CD4-positive, CD25-positive, alpha-beta regulatory T cell (primary cell): ENCODE measurements around the gene CYP2S1. TPM values are rescaled to one million over a fixed set of nuclear protein-coding genes. Genes with fewer than 3 reads are reported as not detected.
"Not testable (repeated sequence)": the region's sequence is repeated elsewhere in the genome, so short reads cannot be mapped to it uniquely, and the experiment has no call there.

Experiments
- ATAC-seq, 2 donors: fragments of 150-1000 bp; cut with Tn5 transposase; one replicate each; pipeline ENCODE4 v1.10.0; 2021; ENCODE audit warnings: low read depth in 2 of 2, moderate number of reproducible peaks in 2 of 2, moderate library complexity in 1 of 2
- DNase-seq, 3 donors: peaks; one replicate each; pipeline versions ENCODE4 v3.0.0 to v3.0.0-alpha.2; 2012 to 2022; ENCODE audit warnings: mixed read lengths in 1 of 3
- H3K27ac ChIP-seq: one replicate; pipeline ENCODE4 v1.7.0; 2013; ENCODE audit warnings: mild to moderate bottlenecking, low read length; ENCODE audit not compliant: insufficient read depth, poor library complexity, severe bottlenecking
- H3K27me3 ChIP-seq: one replicate; pipeline ENCODE4 v1.7.0; 2013; ENCODE audit warnings: low read length; ENCODE audit not compliant: control insufficient read depth, insufficient read depth
- H3K36me3 ChIP-seq: one replicate; pipeline ENCODE4 v1.7.0; 2013; ENCODE audit warnings: mild to moderate bottlenecking, low read length, moderate library complexity; ENCODE audit not compliant: control insufficient read depth, insufficient read depth
- H3K4me1 ChIP-seq: 2 replicates; pipeline ENCODE4 v1.7.0; 2013; ENCODE audit warnings: mild to moderate bottlenecking, low read length; ENCODE audit not compliant: insufficient read depth, control insufficient read depth, poor library complexity, severe bottlenecking
- H3K4me3 ChIP-seq: one replicate; pipeline ENCODE4 v1.7.0; 2013; ENCODE audit warnings: low read depth, mild to moderate bottlenecking, low read length, moderate library complexity
- H3K9me3 ChIP-seq, 2 experiments: 1 replicate in 1 of 2; 2 replicates in 1 of 2; pipeline ENCODE4 v1.7.0; 2013; ENCODE audit warnings: low read length in 2 of 2, mild to moderate bottlenecking in 1 of 2, moderate library complexity in 1 of 2; ENCODE audit not compliant: control insufficient read depth in 2 of 2
- H3K27ac Mint-ChIP-seq, 3 donors: one replicate each; pipeline ENCODE4 v1.8.0; 2020 to 2022; ENCODE audit warnings: mild to moderate bottlenecking in 3 of 3, mixed read lengths in 3 of 3, moderate library complexity in 2 of 3
- H3K27me3 Mint-ChIP-seq: one replicate; pipeline ENCODE4 v1.8.0; 2022; ENCODE audit warnings: mild to moderate bottlenecking, mixed read lengths
- H3K36me3 Mint-ChIP-seq: one replicate; pipeline ENCODE4 v1.8.0; 2020; ENCODE audit warnings: mixed read lengths
- H3K4me1 Mint-ChIP-seq, 4 donors: one replicate each; pipeline ENCODE4 v1.8.0; 2020 to 2022; ENCODE audit warnings: mixed read lengths in 4 of 4, mild to moderate bottlenecking in 1 of 4
- H3K4me3 Mint-ChIP-seq, 4 donors: one replicate each; pipeline ENCODE4 v1.8.0; 2020 to 2022; ENCODE audit warnings: mild to moderate bottlenecking in 4 of 4, mixed read lengths in 4 of 4, moderate library complexity in 3 of 4
- H3K9me3 Mint-ChIP-seq, 7 donors: one replicate each; pipeline ENCODE4 v1.8.0; 2020 to 2022; ENCODE audit warnings: mixed read lengths in 7 of 7, mild to moderate bottlenecking in 3 of 7, moderate library complexity in 2 of 7
- polyA plus RNA-seq, 4 donors: library from polyadenylated mRNA; unstranded; fragments of 300-500 nt; fragmentation: Illumina TruSeq; gene quantifications; one replicate each; pipeline ENCODE4 v1.2.3, GENCODE V29; 2021
- total RNA-seq: library from RNA; stranded (reverse); gene quantifications from one replicate; pipeline ENCODE4 v1.2.3, GENCODE V29; 2022

Gene CYP2S1, protein sequence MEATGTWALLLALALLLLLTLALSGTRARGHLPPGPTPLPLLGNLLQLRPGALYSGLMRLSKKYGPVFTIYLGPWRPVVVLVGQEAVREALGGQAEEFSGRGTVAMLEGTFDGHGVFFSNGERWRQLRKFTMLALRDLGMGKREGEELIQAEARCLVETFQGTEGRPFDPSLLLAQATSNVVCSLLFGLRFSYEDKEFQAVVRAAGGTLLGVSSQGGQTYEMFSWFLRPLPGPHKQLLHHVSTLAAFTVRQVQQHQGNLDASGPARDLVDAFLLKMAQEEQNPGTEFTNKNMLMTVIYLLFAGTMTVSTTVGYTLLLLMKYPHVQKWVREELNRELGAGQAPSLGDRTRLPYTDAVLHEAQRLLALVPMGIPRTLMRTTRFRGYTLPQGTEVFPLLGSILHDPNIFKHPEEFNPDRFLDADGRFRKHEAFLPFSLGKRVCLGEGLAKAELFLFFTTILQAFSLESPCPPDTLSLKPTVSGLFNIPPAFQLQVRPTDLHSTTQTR
- not detected for total RNA-seq
- under 1 TPM in 1 of 4 donors, not detected in 3; 0.28 TPM for polyA plus RNA-seq

GRCh38 chr19:41192574-41193429, at the start of gene CYP2S1:
TSS of gene CYP2S1 (plus strand) at chr19:41193219. CDS start at chr19:41193265, 46 bp downstream.
- DNase-seq (peak in 1 of 3 donors; percentile 21), ATAC-seq (no peak)
- Mint-ChIP-seq H3K36me3 (no peaks in the 10 kb centered on the region), H3K4me1 (peaks cover 0 to 14% (median 4%) of the 10 kb centered on the region in 4 donors), H3K4me3 (peak within 1 kb of the TSS in 1 of 4 donors; percentile 30), H3K27ac (peak within 1 kb of the TSS in 1 of 3 donors; percentile 44), H3K27me3 (peaks cover 52% of the 10 kb centered on the region), H3K9me3 (peaks cover 0 to 1% (median 0%) of the 10 kb centered on the region in 7 donors)
- peaks cover 9% of the 10 kb centered on the region for H3K27me3 ChIP-seq
- no peak within 1 kb of the TSS for H3K27ac ChIP-seq
- H3K36me3 ChIP-seq, result no peaks in the 10 kb centered on the region
- no peak within 1 kb of the TSS for H3K4me3 ChIP-seq
- no peaks in the 10 kb centered on the region for H3K9me3 ChIP-seq
- peaks cover 10% of the 10 kb centered on the region for H3K4me1 ChIP-seq

DNA sequence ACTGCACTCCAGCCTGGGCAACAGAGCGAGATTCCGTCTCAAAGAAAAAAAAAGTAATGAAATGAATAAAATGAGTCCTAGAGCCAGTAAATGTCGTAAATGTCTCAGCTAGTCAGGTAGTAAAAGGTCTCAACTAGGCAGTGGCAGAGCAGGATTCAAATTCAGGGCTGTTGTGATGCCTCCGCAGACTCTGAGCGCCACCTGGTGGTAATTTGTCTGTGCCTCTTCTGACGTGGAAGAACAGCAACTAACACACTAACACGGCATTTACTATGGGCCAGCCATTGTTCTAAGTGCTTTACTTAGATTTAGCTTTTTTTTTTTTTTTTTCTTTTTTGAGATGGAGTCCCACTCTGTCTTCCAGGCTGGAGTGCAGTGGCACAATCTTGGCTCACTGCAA, 48.6 kb upstream of the CYP2S1 start:
- peak; percentile 76 to 88 (median 84) for DNase-seq
- Mint-ChIP-seq H3K27me3 (peaks cover 22% of the 10 kb centered on the region), H3K36me3 (no peaks in the 10 kb centered on the region), H3K27ac (peak overlapping the region in 1 of 3 donors; percentile 54), H3K4me1 (peaks cover 0 to 3% (median 0%) of the 10 kb centered on the region in 4 donors), H3K9me3 (no peaks in the 10 kb centered on the region), H3K4me3 (no peak overlapping the region)
- Histone ChIP-seq H3K27me3 (no peaks in the 10 kb centered on the region), H3K27ac (no peak overlapping the region), H3K4me3 (no peak overlapping the region), H3K9me3 (no peaks in the 10 kb centered on the region), H3K4me1 (no peaks in the 10 kb centered on the region), H3K36me3 (no peaks in the 10 kb centered on the region)
- peak; percentile 69 to 89 for ATAC-seq

DNA sequence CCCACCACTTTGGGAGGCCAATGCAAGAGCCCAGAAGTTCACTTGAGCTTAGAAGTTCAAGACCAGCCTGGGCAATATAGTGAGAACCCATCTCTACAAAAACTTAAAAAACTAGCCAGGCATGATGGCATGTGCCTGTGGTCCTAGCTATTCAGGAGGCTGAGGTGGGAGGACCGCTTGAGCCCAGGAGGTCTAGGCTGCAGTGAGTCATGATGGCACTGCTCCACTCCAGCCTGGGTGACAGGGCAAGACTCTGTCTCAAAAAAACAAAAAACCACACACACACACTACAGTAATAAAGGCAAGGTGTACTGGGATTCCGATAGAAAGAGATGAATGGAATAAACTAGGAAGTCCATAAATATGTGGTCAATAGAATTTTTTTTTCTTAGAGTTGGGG, 43.2 kb upstream of the CYP2S1 start:
- H3K4me3 Mint-ChIP-seq, result no peak overlapping the region
- Histone ChIP-seq H3K4me1 (no peaks in the 10 kb centered on the region), H3K9me3 (no peaks in the 10 kb centered on the region), H3K36me3 (no peaks in the 10 kb centered on the region), H3K4me3 (no peak overlapping the region), H3K27me3 (no peaks in the 10 kb centered on the region), H3K27ac (no peak overlapping the region)
- H3K27ac Mint-ChIP-seq, result no peak overlapping the region
- ATAC-seq (no peak), DNase-seq (no peak)
- H3K36me3 Mint-ChIP-seq, result no peaks in the 10 kb centered on the region
- H3K27me3 Mint-ChIP-seq, result peaks cover 14% of the 10 kb centered on the region
- peaks cover 0 to 4% (median 0%) of the 10 kb centered on the region in 7 donors for H3K9me3 Mint-ChIP-seq
- no peaks in the 10 kb centered on the region for H3K4me1 Mint-ChIP-seq

GRCh38 chr19:41150986-41151385, 42.0 kb upstream of the CYP2S1 start:
- H3K4me1 ChIP-seq, H3K27ac Mint-ChIP-seq, H3K27ac ChIP-seq, H3K9me3 ChIP-seq, H3K36me3 Mint-ChIP-seq, H3K4me1 Mint-ChIP-seq, H3K4me3 Mint-ChIP-seq, H3K9me3 Mint-ChIP-seq, ATAC-seq, H3K27me3 ChIP-seq, H3K36me3 ChIP-seq, DNase-seq, H3K4me3 ChIP-seq: not testable (repeated sequence)
- peaks cover 17% of the 10 kb centered on the region for H3K27me3 Mint-ChIP-seq

DNA sequence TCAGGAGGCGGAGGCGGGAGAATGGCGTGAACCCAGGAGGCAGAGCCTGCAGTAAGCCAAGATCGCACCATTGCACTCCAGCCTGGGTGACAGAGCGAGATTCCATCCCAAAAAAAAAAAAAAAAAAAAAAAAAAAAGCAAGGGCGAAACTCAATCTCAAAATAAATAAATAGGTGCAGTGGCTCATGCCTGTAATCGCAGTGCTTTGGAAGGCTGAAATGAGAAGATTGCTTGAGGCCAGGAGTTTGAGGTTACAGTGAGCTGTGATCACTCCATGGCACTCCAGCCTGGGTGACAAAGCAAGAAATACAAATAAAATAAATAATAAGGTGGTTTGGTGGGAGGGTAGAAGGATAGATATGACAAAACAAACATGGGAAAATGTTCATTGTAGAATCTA, 39.0 kb upstream of the CYP2S1 start:
- no peaks in the 10 kb centered on the region for H3K4me1 Mint-ChIP-seq

GRCh38 chr19:41156207-41156606, 36.8 kb upstream of the CYP2S1 start:
- H3K4me3 ChIP-seq, result no peak overlapping the region
- H3K36me3 ChIP-seq, result no peaks in the 10 kb centered on the region
- no peaks in the 10 kb centered on the region for H3K27me3 ChIP-seq
- no peak for ATAC-seq
- no peak for DNase-seq
- Mint-ChIP-seq H3K4me3 (no peak overlapping the region), H3K9me3 (peaks cover 0 to 4% (median 0%) of the 10 kb centered on the region in 7 donors), H3K36me3 (no peaks in the 10 kb centered on the region), H3K4me1 (no peaks in the 10 kb centered on the region), H3K27ac (no peak overlapping the region), H3K27me3 (peaks cover 9% of the 10 kb centered on the region)
- H3K27ac ChIP-seq, result no peak overlapping the region
- H3K9me3 ChIP-seq, result no peaks in the 10 kb centered on the region
- H3K4me1 ChIP-seq, result no peaks in the 10 kb centered on the region

More for the DNA sequence above, 39.0 kb upstream of the CYP2S1 start:
- no peaks in the 10 kb centered on the region for H3K27me3 ChIP-seq
- Mint-ChIP-seq H3K27ac (no peak overlapping the region), H3K9me3 (peaks cover 0 to 4% (median 0%) of the 10 kb centered on the region in 7 donors), H3K4me3 (no peak overlapping the region), H3K36me3 (no peaks in the 10 kb centered on the region), H3K27me3 (peaks cover 9% of the 10 kb centered on the region)
- no peaks in the 10 kb centered on the region for H3K9me3 ChIP-seq
- no peaks in the 10 kb centered on the region for H3K4me1 ChIP-seq
- ATAC-seq (no peak), DNase-seq (no peak)
- no peak overlapping the region for H3K4me3 ChIP-seq
- H3K27ac ChIP-seq, result no peak overlapping the region
- H3K36me3 ChIP-seq, result no peaks in the 10 kb centered on the region

DNA sequence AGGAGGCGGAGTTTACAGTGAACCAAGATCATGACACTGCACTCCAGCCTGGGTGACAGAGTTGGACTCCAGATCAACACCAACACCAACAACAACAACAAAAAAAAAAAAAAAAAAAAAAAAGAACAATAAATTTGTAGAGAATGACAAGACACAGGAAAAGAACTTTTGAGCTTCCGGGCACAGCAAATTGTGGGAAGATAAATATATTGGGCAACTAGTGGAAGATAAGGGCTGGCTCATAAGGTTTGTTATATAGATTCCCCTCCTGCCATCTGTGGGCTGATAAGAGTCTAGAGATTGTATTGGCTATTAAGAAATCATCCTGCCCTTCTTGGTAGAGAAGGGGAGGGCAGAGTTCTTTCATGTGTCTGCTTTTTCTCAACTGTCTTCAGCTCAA, 33.1 kb upstream of the CYP2S1 start:
- no peaks in the 10 kb centered on the region for H3K36me3 Mint-ChIP-seq
- ATAC-seq (no peak), DNase-seq (no peak)
- H3K27ac ChIP-seq, result no peak overlapping the region
- peaks cover 9% of the 10 kb centered on the region for H3K27me3 Mint-ChIP-seq
- peak overlapping the region in 1 of 3 donors; percentile 14 for H3K27ac Mint-ChIP-seq
- no peaks in the 10 kb centered on the region for H3K27me3 ChIP-seq
- H3K4me1 Mint-ChIP-seq, result no peaks in the 10 kb centered on the region
- H3K4me3 ChIP-seq, result no peak overlapping the region
- H3K9me3 Mint-ChIP-seq, result no peaks in the 10 kb centered on the region
- no peaks in the 10 kb centered on the region for H3K9me3 ChIP-seq
- no peaks in the 10 kb centered on the region for H3K4me1 ChIP-seq
- no peaks in the 10 kb centered on the region for H3K36me3 ChIP-seq
- H3K4me3 Mint-ChIP-seq, result no peak overlapping the region
